Karpas-422 (cell line): ENCODE measurements around the gene MDN1. TPM values are rescaled to one million over a fixed set of nuclear protein-coding genes. Genes with fewer than 3 reads are reported as not detected.
"Not testable (repeated sequence)": the region's sequence is repeated elsewhere in the genome, so short reads cannot be mapped to it uniquely, and the experiment has no call there.

Source experiments
- DNase-seq: peaks from one replicate; pipeline ENCODE4 v3.0.0-alpha.2; 2015
- H2AFZ ChIP-seq: fragments of 200-600 bp; sonication (generic); 2 replicates; pipeline ENCODE4 v1.6.1; 2014; ENCODE audit warnings: antibody characterized with exemption, low read length, mixed read lengths
- H3K27ac ChIP-seq: fragments of 200-600 bp; sonication (generic); 2 replicates; pipeline ENCODE4 v1.5.1; 2014; ENCODE audit warnings: mild to moderate bottlenecking, low read length, moderate library complexity
- H3K27me3 ChIP-seq: fragments of 200-600 bp; sonication (generic); 2 replicates; pipeline ENCODE4 v1.6.1; 2014; ENCODE audit warnings: low read length, mixed read lengths
- H3K36me3 ChIP-seq: fragments of 200-600 bp; sonication (generic); 2 replicates; pipeline ENCODE4 v1.6.1; 2014; ENCODE audit warnings: low read length, mixed read lengths; ENCODE audit not compliant: insufficient read depth
- H3K4me1 ChIP-seq: fragments of 200-600 bp; sonication (generic); 2 replicates; pipeline ENCODE4 v1.6.1; 2014; ENCODE audit warnings: mild to moderate bottlenecking, low read length, mixed read lengths
- H3K4me2 ChIP-seq: fragments of 200-600 bp; sonication (generic); 2 replicates; pipeline ENCODE4 v1.6.1; 2014; ENCODE audit warnings: low read length, low read depth, mild to moderate bottlenecking; ENCODE audit not compliant: poor library complexity, severe bottlenecking
- H3K4me3 ChIP-seq: fragments of 200-600 bp; sonication (generic); 2 replicates; pipeline ENCODE4 v1.5.1; 2014; ENCODE audit warnings: mild to moderate bottlenecking, antibody characterized with exemption, low read length, mixed read lengths
- H3K79me2 ChIP-seq: fragments of 200-600 bp; sonication (generic); 2 replicates; pipeline ENCODE4 v1.6.1; 2014; ENCODE audit warnings: mild to moderate bottlenecking, low read length, mixed read lengths
- H3K9ac ChIP-seq: fragments of 200-600 bp; sonication (generic); 2 replicates; pipeline ENCODE4 v1.6.0; 2014; ENCODE audit warnings: low read length
- H3K9me2 ChIP-seq: fragments of 200-600 bp; sonication (generic), shearing (Covaris generic); replicated peaks from 2 replicates; pipeline ENCODE4 v1.6.0; 2014; ENCODE audit warnings: mild to moderate bottlenecking, low read length, moderate library complexity; ENCODE audit not compliant: insufficient read depth
- H3K9me3 ChIP-seq: fragments of 300-700, 200-600 bp; sonication (generic); 2 replicates; pipeline ENCODE4 v1.6.1; 2014; ENCODE audit warnings: low read length, mixed read lengths
- H4K20me1 ChIP-seq: fragments of 200-600 bp; sonication (generic); 2 replicates; pipeline ENCODE4 v1.6.1; 2014; ENCODE audit warnings: mild to moderate bottlenecking, antibody characterized with exemption, low read length, low read depth; ENCODE audit not compliant: insufficient read depth
- total RNA-seq: library from RNA; depleted of rRNA; stranded (reverse); fragments of >200 nt; shearing (Covaris generic); gene quantifications from 2 replicates; pipeline ENCODE4 v1.2.3, GENCODE V29; 2014; ENCODE audit warnings: low replicate concordance

Gene MDN1
- total RNA-seq, 1 experiment from 2014 or later, result 42.0 TPM

GRCh38 chr6:89829472-89830169 lies 10.0 kb upstream of the MDN1 start, which contains the start of gene CASP8AP2:
Gene CASP8AP2, plus strand, starts transcription at chr6:89829880.
- Histone ChIP-seq H3K36me3 (peaks cover 9% of the 10 kb centered on the region; the same call in 1 of the 2 replicates), H2AFZ (peak within 1 kb of the TSS; percentile 54; the same call in 1 of the 2 replicates), H3K27ac (peak within 1 kb of the TSS; percentile 65), H3K27me3 (no peaks in the 10 kb centered on the region), H3K4me3 (peak within 1 kb of the TSS; percentile 82), H3K9ac (peak within 1 kb of the TSS; percentile 81), H3K9me3 (no peaks in the 10 kb centered on the region), H3K4me2 (peak within 1 kb of the TSS; percentile 80), H4K20me1 (no peaks in the 10 kb centered on the region), H3K79me2 (peaks cover 41% of the 10 kb centered on the region), H3K4me1 (peaks cover 15% of the 10 kb centered on the region), H3K9me2 (no peaks in the 10 kb centered on the region)
- DNase-seq, result peak; percentile 100

GRCh38 chr6:89828988-89829471 lies 9.4 kb upstream of the MDN1 start:
- Histone ChIP-seq H3K79me2 (peaks cover 37% of the 10 kb centered on the region), H3K4me1 (peaks cover 14% of the 10 kb centered on the region), H3K27me3 (no peaks in the 10 kb centered on the region), H4K20me1 (no peaks in the 10 kb centered on the region), H3K36me3 (peaks cover 9% of the 10 kb centered on the region; the same call in 1 of the 2 replicates), H3K9me2 (no peaks in the 10 kb centered on the region), H3K4me2 (peak overlapping the region; percentile 80), H3K27ac (peak overlapping the region; percentile 65), H2AFZ (peak overlapping the region; percentile 54; the same call in 1 of the 2 replicates), H3K4me3 (peak overlapping the region; percentile 82), H3K9ac (peak overlapping the region; percentile 79), H3K9me3 (no peaks in the 10 kb centered on the region)
- DNase-seq, result peak; percentile 68

- H3K4me3 ChIP-seq, result peak overlapping the region; percentile 82
Measured at GRCh38 chr6:89828475-89828987, 8.9 kb upstream of the MDN1 start.

GRCh38 chr6:89826029-89826528 lies 6.5 kb upstream of the MDN1 start:
- Histone ChIP-seq H3K27me3 (no peaks in the 10 kb centered on the region), H3K4me1 (peaks cover 10% of the 10 kb centered on the region), H3K36me3 (no peaks in the 10 kb centered on the region), H3K9me2 (no peaks in the 10 kb centered on the region), H3K9ac (no peak overlapping the region), H2AFZ (no peak overlapping the region), H4K20me1 (no peaks in the 10 kb centered on the region), H3K79me2 (peaks cover 14% of the 10 kb centered on the region), H3K4me2 (no peak overlapping the region), H3K27ac (no peak overlapping the region), H3K9me3 (no peaks in the 10 kb centered on the region), H3K4me3 (no peak overlapping the region)
- DNase-seq, result no peak

More at GRCh38 chr6:89828475-89828987, 8.9 kb upstream of the MDN1 start:
- not testable (repeated sequence) for H4K20me1 ChIP-seq, H3K27me3 ChIP-seq, H3K36me3 ChIP-seq, H3K9me3 ChIP-seq, DNase-seq, H3K9me2 ChIP-seq
- peak overlapping the region; percentile 54; the same call in 1 of the 2 replicates for H2AFZ ChIP-seq
- H3K27ac ChIP-seq, result peak overlapping the region; percentile 65
- peak overlapping the region; percentile 80 for H3K4me2 ChIP-seq
- H3K79me2 ChIP-seq, result peaks cover 34% of the 10 kb centered on the region
- H3K4me1 ChIP-seq, result peaks cover 14% of the 10 kb centered on the region
- peak overlapping the region; percentile 79 for H3K9ac ChIP-seq

- H3K27ac ChIP-seq, result peak overlapping the region; percentile 40; the same call in 1 of the 2 replicates
- H3K9me2 ChIP-seq, result no peaks in the 10 kb centered on the region
- peak overlapping the region; percentile 79 for H3K4me2 ChIP-seq
- peaks cover 31% of the 10 kb centered on the region for H4K20me1 ChIP-seq
- peak overlapping the region; percentile 84 for H3K9ac ChIP-seq
- H3K27me3 ChIP-seq, result no peaks in the 10 kb centered on the region
- peak; percentile 79 for DNase-seq
- H3K4me1 ChIP-seq, result peaks cover 27% of the 10 kb centered on the region
- H3K9me3 ChIP-seq, result no peaks in the 10 kb centered on the region
- H3K36me3 ChIP-seq, result no peaks in the 10 kb centered on the region; the same call in 1 of the 2 replicates
- peaks cover 69% of the 10 kb centered on the region for H3K79me2 ChIP-seq
- H2AFZ ChIP-seq, result no peak overlapping the region; the same call in 1 of the 2 replicates
- peak overlapping the region; percentile 98 for H3K4me3 ChIP-seq
Measured at GRCh38 chr6:89818977-89819335, 638 bp downstream of the MDN1 start.

- Histone ChIP-seq H3K9ac (peak overlapping the region; percentile 84; the same call in 1 of the 2 replicates), H3K9me2 (no peaks in the 10 kb centered on the region), H3K4me3 (peak overlapping the region; percentile 98), H3K4me2 (peak overlapping the region; percentile 79), H3K27me3 (no peaks in the 10 kb centered on the region), H2AFZ (no peak overlapping the region), H3K27ac (no peak overlapping the region; the same call in 1 of the 2 replicates), H3K79me2 (peaks cover 83% of the 10 kb centered on the region), H3K9me3 (no peaks in the 10 kb centered on the region), H3K36me3 (no peaks in the 10 kb centered on the region; the same call in 1 of the 2 replicates), H4K20me1 (peaks cover 31% of the 10 kb centered on the region), H3K4me1 (peaks cover 27% of the 10 kb centered on the region)
- no peak for DNase-seq
Measured at GRCh38 chr6:89817481-89817880, 2.1 kb downstream of the MDN1 start.

- H3K9ac ChIP-seq, H3K9me3 ChIP-seq, H2AFZ ChIP-seq, H3K4me3 ChIP-seq, H3K4me2 ChIP-seq, H3K9me2 ChIP-seq, H3K27me3 ChIP-seq, DNase-seq, H3K36me3 ChIP-seq, H3K27ac ChIP-seq: not testable (repeated sequence)
- Histone ChIP-seq H4K20me1 (peaks cover 31% of the 10 kb centered on the region), H3K4me1 (peaks cover 18% of the 10 kb centered on the region), H3K79me2 (peaks cover 97% of the 10 kb centered on the region)
Measured at GRCh38 chr6:89813422-89813821, 6.2 kb downstream of the MDN1 start.

- no peaks in the 10 kb centered on the region; the same call in 1 of the 2 replicates for H3K36me3 ChIP-seq
- H3K79me2 ChIP-seq, result peaks cover 92% of the 10 kb centered on the region
- H3K4me3 ChIP-seq, result no peak overlapping the region
- H4K20me1 ChIP-seq, result 0 out of 2 replicates have a peak, but pooled peaks cover 12% of the 10 kb centered on the region
- H3K9me2 ChIP-seq, result no peaks in the 10 kb centered on the region
- 0 out of 2 replicates have a peak, but pooled peaks cover 2% of the 10 kb centered on the region for H3K4me1 ChIP-seq
- H3K4me2 ChIP-seq, result no peak overlapping the region
- no peak overlapping the region for H3K27ac ChIP-seq
- no peak overlapping the region for H2AFZ ChIP-seq
- DNase-seq, result no peak
- no peaks in the 10 kb centered on the region for H3K27me3 ChIP-seq
- no peaks in the 10 kb centered on the region for H3K9me3 ChIP-seq
- H3K9ac ChIP-seq, result no peak overlapping the region
Measured at GRCh38 chr6:89807581-89807980, 12.0 kb downstream of the MDN1 start.
